ACC112 (cell line): ENCODE measurements around the gene HDDC3.

Experiments
- H2AFZ ChIP-seq: fragments of 200-600 bp; sonication (generic); one replicate; pipeline ENCODE4 v1.6.0; 2017; ENCODE audit warnings: antibody characterized with exemption, low read length; ENCODE audit not compliant: unreplicated experiment
- H3K27ac ChIP-seq: fragments of 200-600 bp; sonication (generic); 2 replicates; pipeline ENCODE4 v1.5.1; 2014; ENCODE audit warnings: low read depth, mild to moderate bottlenecking, antibody characterized with exemption, low read length, moderate library complexity
- H3K27me3 ChIP-seq: fragments of 200-600 bp; sonication (generic); 2 replicates; pipeline ENCODE4 v1.6.1; 2014; ENCODE audit warnings: mild to moderate bottlenecking, antibody characterized with exemption, low read length, moderate library complexity, mixed read lengths; ENCODE audit not compliant: insufficient read depth
- H3K36me3 ChIP-seq: fragments of 200-600 bp; sonication (generic); 2 replicates; pipeline ENCODE4 v1.6.1; 2016; ENCODE audit warnings: mild to moderate bottlenecking, antibody characterized with exemption, low read length, moderate library complexity, mixed read lengths; ENCODE audit not compliant: insufficient read depth
- H3K4me1 ChIP-seq: fragments of 200-600 bp; sonication (generic); one replicate; pipeline ENCODE4 v1.6.1; 2016; ENCODE audit warnings: low read length, mixed read lengths; ENCODE audit not compliant: insufficient read depth, unreplicated experiment, control insufficient read depth
- H3K4me3 ChIP-seq: fragments of 200-600 bp; sonication (generic); 2 replicates; pipeline ENCODE4 v1.5.1; 2014; ENCODE audit warnings: mild to moderate bottlenecking, low read depth, low read length
- H3K79me2 ChIP-seq: fragments of 200-600 bp; sonication (generic); one replicate; pipeline ENCODE4 v1.6.0; 2016; ENCODE audit warnings: low read length; ENCODE audit not compliant: control insufficient read depth, unreplicated experiment, insufficient read depth

Gene HDDC3

DNA sequence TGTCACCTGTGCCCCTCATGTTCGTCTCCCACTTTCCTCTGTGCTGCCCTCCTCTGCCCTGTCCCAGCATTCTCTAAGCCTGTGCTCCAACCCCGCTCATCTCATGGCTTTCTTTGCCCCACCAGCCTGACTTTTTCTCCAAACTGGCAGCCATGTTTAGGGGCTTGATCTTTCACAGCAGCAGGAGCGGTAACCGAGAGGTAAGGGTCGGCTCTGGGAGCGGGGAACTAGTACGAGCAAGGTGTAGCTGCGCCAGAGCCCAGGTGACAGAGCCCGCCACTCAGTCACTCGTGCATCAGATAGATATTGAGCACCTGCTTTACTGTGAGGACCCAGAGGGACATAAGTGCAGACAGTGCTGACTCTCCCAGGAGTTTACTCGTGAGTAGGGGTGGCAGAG, 15.9 kb downstream of the HDDC3 start:
- H3K27ac ChIP-seq, result no peak overlapping the region
- H3K36me3 ChIP-seq, result no peaks in the 10 kb centered on the region
- H2AFZ ChIP-seq, result no peak overlapping the region

DNA sequence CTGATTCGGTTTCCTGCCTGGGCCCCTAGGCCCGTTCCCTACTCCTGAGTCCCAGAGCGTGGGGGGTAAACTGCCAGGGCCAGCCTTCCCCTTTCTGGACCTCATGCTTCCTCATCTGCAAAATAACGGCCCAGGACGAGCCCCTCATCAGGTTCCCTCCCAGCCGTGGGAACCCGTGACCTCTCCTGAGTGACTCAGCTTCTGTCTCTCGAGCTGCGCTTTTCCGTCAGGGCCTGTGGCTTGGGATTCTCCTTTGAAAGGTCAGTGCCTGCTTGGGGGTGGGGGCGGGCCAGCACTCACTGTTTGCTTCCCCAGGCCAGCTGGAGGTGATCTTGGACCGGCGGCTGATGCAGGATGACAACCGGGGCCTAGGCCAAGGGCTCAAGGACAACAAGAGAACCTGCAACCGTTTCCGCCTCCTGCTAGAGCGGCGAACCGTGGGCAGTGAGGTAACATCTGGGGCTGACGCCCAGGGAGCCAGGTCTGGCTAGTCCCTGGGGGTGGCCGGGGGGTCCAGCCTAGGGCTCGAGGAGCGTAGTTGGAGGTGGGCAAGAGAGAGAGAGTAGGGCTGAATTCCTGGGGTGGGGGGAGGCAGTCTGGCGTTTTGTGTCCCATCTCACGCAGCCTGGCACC, 16.4 kb downstream of the HDDC3 start:
- Histone ChIP-seq H3K79me2 (no peaks in the 10 kb centered on the region), H3K4me1 (no peaks in the 10 kb centered on the region), H3K36me3 (no peaks in the 10 kb centered on the region), H3K4me3 (no peak overlapping the region), H3K27ac (no peak overlapping the region), H2AFZ (no peak overlapping the region), H3K27me3 (no peaks in the 10 kb centered on the region)

More for the DNA sequence above, 15.9 kb downstream of the HDDC3 start:
- Histone ChIP-seq H3K27me3 (no peaks in the 10 kb centered on the region), H3K4me1 (no peaks in the 10 kb centered on the region), H3K4me3 (no peak overlapping the region), H3K79me2 (no peaks in the 10 kb centered on the region)

DNA sequence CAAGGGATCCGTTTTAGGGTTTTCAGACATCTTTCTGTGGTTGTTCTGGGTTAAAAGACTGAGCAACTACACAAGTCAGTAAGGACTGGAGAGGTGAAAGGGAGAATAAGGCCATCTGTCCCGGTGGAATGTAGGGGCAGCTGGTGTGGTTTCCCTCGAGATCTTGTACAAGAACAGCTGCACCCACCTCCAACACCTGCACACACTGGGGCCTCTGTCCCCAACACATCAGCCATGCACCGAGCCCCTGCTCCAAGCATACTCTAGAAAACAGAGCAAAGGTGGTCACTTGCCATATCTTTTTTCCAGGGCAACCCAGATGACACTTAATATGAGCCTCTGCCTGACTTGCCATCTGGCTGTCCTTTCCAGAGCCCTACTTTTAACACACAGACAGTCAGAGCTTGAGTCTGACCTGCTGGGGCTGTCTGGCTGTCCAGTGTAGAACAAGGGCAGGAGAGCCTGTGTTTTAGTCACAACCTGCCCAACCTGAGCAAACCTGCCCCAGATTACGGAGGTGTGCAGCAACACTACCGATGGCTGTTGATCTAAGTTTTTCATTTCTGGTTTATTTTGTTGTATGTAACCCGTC, 17.0 kb downstream of the HDDC3 start:
- Histone ChIP-seq H3K4me3 (no peak overlapping the region), H3K27ac (no peak overlapping the region), H3K27me3 (no peaks in the 10 kb centered on the region), H3K4me1 (no peaks in the 10 kb centered on the region), H3K79me2 (no peaks in the 10 kb centered on the region), H2AFZ (no peak overlapping the region), H3K36me3 (no peaks in the 10 kb centered on the region)

DNA sequence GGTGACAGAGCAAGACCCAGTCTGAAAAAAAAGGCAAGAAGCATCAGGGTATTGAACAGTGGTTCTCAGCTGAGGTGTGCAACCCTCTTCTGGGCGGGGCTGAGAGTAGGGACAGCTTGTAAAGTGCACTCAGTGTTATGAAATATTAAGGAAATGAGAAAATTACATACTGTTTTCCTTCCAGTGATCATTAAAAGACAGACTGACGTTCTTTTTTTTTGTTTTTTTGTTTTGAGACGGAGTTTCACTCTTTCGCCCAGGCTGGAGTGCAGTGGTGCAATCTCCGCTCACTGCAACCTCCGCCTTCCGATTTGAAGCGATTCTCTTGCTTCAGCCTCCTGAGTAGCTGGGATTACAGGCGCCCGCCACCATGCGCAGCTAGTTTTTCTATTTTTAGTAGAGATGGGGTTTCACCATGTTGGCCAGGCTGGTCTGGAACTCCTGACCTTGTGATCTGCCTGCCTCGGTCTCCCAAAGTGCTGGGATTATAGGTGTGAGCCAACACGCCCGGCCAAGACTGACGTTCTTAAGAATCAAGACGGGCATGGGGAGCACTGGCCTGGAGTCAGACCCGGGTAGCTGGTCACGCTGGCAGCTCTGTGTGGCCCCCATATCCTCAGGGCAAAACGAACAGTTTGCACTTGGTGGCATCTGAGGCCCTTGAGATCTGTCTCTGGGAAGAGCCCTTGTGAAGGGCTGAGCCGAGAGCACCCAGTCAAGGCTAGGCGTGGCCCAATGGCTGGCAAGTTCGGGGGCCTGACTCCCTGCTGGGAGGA, 17.9 kb downstream of the HDDC3 start:
- no peaks in the 10 kb centered on the region for H3K4me1 ChIP-seq
- H2AFZ ChIP-seq, result no peak overlapping the region
- H3K79me2 ChIP-seq, result no peaks in the 10 kb centered on the region
- no peak overlapping the region for H3K27ac ChIP-seq
- H3K27me3 ChIP-seq, result no peaks in the 10 kb centered on the region
- H3K4me3 ChIP-seq, result no peak overlapping the region
- no peaks in the 10 kb centered on the region for H3K36me3 ChIP-seq

DNA sequence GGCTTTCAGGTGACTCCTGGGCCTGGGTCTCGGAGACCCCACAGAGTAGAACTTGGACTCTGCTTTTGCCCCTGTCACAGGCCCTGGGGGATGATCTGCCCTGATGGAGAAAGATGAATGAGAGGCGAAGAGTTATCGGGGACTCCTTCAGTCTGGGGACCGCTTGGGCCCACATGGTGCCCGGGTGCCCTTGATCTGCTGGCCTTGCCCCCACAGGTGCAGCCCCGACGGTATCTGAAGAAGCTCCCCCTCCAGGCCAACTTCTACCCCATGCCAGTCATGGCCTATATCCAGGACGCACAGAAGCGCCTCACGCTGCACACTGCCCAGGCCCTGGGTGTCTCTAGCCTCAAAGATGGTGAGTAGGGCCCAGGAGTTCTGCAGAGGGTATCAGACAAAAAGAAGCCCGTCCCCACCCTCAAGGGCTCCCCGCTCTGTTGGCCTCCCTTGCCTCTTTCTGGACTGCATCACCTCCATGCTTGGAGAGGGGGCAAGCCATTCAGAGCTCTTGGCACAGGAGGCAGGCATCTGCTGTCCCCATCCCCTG, 18.9 kb downstream of the HDDC3 start:
- no peaks in the 10 kb centered on the region for H3K36me3 ChIP-seq
- no peaks in the 10 kb centered on the region for H3K79me2 ChIP-seq
- H3K27ac ChIP-seq, result no peak overlapping the region
- no peak overlapping the region for H2AFZ ChIP-seq
- no peaks in the 10 kb centered on the region for H3K4me1 ChIP-seq
- no peak overlapping the region for H3K4me3 ChIP-seq
- no peaks in the 10 kb centered on the region for H3K27me3 ChIP-seq

DNA sequence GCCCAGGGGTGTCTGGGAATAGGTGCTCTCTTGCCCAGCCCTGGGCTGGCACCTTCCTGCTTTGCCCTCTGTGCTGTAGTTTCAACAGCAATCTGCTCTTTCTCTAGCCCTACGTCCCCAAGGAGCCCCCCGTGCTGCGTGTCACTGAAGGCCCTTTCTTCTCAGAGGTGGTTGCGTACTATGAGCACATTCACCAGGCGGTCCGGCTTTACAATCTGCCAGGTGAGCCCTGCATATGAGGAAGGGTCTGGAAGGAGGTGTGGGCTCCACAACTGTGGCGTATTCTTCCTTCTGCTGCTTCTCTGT, 19.6 kb downstream of the HDDC3 start:
- no peaks in the 10 kb centered on the region for H3K27me3 ChIP-seq
- no peak overlapping the region for H3K4me3 ChIP-seq
- no peaks in the 10 kb centered on the region for H3K79me2 ChIP-seq
- no peaks in the 10 kb centered on the region for H3K4me1 ChIP-seq
- H2AFZ ChIP-seq, result no peak overlapping the region
- H3K27ac ChIP-seq, result no peak overlapping the region
- H3K36me3 ChIP-seq, result no peaks in the 10 kb centered on the region

DNA sequence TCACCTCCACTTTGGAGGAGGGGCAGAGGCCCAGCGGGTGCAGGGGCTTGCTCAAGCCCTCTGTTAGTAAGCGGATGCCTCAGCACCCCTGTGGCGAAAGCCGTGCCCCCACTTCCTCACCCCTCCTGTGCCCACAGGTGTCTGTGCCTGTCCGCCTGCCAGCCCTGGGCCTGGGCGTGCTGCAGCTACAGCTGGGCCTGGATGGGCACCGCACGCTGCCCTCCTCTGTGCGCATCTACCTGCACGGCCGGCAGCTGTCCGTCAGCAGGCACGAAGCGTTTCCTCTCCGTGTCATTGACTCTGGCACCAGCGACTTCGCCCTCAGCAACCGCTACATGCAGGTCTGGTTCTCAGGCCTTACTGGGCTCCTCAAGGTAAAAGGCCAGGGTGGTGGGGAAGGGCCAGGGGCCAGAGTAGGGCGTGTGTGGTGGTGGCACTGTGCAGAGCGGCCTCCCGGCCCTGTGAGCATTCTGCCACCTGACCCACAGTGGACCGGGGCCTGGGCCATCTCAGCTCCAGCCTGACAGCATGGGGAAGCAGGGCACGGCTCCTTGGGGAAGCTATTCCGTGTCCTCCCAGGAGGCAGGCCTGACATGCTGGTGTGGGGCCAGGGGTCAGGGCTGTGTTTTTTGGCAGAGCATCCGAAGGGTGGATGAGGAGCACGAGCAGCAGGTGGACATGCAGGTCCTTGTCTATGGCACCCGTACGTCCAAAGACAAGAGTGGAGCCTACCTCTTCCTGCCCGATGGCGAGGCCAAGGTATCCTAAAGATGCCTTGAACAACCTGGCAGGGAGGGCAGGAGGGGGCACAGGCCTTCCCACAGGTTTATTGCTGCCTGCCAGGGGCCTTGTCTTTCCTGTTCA, 20.2 kb downstream of the HDDC3 start:
- H3K36me3 ChIP-seq, result no peaks in the 10 kb centered on the region
- no peak overlapping the region for H3K4me3 ChIP-seq
- no peak overlapping the region for H3K27ac ChIP-seq
- no peak overlapping the region for H2AFZ ChIP-seq
- H3K4me1 ChIP-seq, result no peaks in the 10 kb centered on the region
- H3K79me2 ChIP-seq, result no peaks in the 10 kb centered on the region
- H3K27me3 ChIP-seq, result no peaks in the 10 kb centered on the region

DNA sequence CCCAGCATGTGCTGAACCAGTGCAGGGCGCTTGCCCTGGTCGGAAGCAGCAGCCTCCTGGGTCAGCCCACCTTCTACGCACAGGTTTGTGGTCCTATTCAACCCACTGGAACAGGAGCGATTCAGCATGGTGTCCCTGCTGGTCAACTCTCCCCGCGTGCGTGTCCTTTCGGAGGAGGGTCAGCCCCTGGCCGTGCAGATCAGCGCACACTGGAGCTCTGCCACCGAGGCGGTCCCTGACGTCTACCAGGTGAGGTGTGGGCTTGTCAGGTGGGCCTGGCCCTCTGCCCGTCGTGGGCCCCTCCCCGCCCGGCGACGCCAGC, 21.1 kb downstream of the HDDC3 start:
- Histone ChIP-seq H3K36me3 (no peaks in the 10 kb centered on the region), H3K27me3 (no peaks in the 10 kb centered on the region), H3K4me1 (no peaks in the 10 kb centered on the region), H3K79me2 (no peaks in the 10 kb centered on the region), H3K4me3 (no peak overlapping the region), H2AFZ (no peak overlapping the region), H3K27ac (no peak overlapping the region)

DNA sequence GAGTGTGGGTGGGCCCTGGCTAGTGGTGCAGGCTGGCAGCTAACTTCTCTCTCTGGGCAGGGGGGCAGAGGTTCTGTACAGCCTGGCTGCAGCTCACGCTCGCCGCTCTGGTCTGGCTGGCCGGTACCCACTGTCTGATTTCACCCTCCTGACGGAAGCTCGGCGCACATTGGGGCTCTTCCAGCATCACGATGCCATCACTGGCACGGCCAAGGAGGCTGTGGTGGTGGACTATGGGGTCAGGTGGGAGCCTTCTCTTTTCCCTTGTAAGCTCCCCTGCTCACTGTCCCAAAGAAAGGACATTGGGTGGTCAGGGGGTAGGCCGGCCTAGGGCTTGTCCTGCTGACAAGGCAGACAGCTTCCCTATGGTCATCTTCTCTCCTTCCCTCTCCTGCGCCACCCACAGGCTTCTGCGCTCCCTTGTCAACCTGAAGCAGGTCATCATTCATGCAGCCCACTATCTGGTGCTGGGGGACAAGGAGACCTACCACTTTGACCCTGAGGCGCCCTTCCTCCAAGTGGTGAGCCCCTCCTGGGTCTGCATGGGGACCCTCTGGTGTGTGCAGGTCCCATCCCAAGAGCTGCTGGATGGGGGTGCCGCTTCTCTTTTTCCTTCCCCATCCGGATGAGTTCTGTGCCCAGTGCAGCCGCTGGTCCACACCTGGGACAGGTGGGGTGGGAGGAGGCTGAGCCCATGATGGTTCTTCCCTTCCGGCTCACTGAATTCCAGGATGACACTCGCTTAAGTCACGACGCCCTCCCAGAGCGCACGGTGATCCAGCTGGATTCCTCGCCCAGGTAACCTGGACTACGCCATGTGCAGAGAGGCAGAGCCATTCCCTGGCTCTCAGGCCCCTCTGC, 21.7 kb downstream of the HDDC3 start:
- Histone ChIP-seq H3K79me2 (no peaks in the 10 kb centered on the region), H2AFZ (no peak overlapping the region), H3K36me3 (no peaks in the 10 kb centered on the region), H3K27me3 (no peaks in the 10 kb centered on the region), H3K4me1 (no peaks in the 10 kb centered on the region), H3K27ac (no peak overlapping the region), H3K4me3 (no peak overlapping the region)

DNA sequence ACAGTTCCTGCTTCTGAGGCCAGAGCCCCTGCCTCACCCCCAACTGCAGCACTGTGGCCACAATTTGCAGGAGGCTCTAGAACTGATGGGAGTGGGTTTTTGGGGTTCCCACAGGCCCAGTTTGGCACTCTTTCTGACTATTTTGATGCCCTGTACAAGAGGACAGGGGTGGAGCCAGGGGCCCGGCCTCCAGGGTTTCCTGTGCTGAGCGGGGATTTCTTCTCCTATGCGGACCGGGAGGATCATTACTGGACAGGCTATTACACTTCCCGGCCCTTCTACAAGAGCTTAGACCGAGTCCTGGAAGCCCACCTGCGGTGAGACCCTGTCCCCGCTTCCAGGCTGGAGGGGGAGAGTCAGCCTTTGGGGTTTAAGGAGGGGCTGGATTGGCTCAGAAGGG, 22.4 kb downstream of the HDDC3 start:
- Histone ChIP-seq H2AFZ (no peak overlapping the region), H3K36me3 (no peaks in the 10 kb centered on the region)

More for the DNA sequence above, 22.4 kb downstream of the HDDC3 start:
- no peaks in the 10 kb centered on the region for H3K79me2 ChIP-seq
- no peaks in the 10 kb centered on the region for H3K4me1 ChIP-seq
- no peak overlapping the region for H3K27ac ChIP-seq
- no peaks in the 10 kb centered on the region for H3K27me3 ChIP-seq
- H3K4me3 ChIP-seq, result no peak overlapping the region
